C4-2B (cell line): Measurements from ENCODE around the gene TUBGCP6.

ENCODE experiments used
- H3K27ac ChIP-seq: fragments of 450-650 bp; 2 replicates; pipeline ENCODE4 v1.5.1; 2017
- ZFX ChIP-seq: fragments of 450-650 bp; IDR thresholded peaks from 2 replicates; pipeline ENCODE4 v1.6.1; 2017
- TF ChIP-seq, protein P1 (sequence below): fragments of 450-650 bp; conservative IDR thresholded peaks from 2 replicates; pipeline ENCODE4 v1.5.1; 2017; ENCODE audit warnings: mild to moderate bottlenecking

The TUBGCP6 gene

GRCh38 chr22:50272044-50272802 is 27.4 kb upstream of the TUBGCP6 start:
- no peak overlapping the region; the same call in 1 of the 2 replicates for H3K27ac ChIP-seq
- TF ChIP-seq, protein P1, sequence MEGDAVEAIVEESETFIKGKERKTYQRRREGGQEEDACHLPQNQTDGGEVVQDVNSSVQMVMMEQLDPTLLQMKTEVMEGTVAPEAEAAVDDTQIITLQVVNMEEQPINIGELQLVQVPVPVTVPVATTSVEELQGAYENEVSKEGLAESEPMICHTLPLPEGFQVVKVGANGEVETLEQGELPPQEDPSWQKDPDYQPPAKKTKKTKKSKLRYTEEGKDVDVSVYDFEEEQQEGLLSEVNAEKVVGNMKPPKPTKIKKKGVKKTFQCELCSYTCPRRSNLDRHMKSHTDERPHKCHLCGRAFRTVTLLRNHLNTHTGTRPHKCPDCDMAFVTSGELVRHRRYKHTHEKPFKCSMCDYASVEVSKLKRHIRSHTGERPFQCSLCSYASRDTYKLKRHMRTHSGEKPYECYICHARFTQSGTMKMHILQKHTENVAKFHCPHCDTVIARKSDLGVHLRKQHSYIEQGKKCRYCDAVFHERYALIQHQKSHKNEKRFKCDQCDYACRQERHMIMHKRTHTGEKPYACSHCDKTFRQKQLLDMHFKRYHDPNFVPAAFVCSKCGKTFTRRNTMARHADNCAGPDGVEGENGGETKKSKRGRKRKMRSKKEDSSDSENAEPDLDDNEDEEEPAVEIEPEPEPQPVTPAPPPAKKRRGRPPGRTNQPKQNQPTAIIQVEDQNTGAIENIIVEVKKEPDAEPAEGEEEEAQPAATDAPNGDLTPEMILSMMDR, result no peak
- no peak for TF ChIP-seq ZFX

DNA sequence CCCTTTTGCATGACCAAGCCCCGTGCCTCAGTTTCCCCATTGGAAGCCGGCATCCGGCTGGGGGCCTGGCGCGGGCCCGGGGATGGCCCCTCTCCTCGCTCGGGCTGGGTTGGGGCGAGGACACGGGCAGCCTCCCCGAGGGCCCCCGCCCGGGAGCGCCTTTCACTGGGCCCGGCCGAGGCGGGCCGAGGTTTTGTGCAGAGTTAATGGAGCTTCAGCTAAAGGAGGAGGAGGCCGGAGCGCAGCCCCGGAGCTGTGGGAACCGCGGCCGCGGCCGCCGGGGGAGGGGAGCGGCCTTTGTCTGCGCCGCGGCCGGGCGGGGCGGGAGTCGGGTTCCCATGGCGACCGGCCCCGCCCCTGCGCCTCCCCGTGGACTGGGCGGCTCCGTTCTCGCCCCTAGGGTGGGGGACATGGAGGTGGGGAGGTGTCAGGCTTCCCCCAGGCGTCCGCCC is 26.7 kb upstream of the TUBGCP6 start:
- peak overlapping the region; percentile 67; the same call in 1 of the 2 replicates for H3K27ac ChIP-seq

GRCh38 chr22:50270666-50271394 is 26.0 kb upstream of the TUBGCP6 start:
- no peak for TF ChIP-seq ZFX
- TF ChIP-seq, protein P1, result no peak
- H3K27ac ChIP-seq, result peak overlapping the region; percentile 67

More for the DNA sequence above, 26.7 kb upstream of the TUBGCP6 start:
- TF ChIP-seq, protein P1, result peak; percentile 20
- no peak for TF ChIP-seq ZFX

DNA sequence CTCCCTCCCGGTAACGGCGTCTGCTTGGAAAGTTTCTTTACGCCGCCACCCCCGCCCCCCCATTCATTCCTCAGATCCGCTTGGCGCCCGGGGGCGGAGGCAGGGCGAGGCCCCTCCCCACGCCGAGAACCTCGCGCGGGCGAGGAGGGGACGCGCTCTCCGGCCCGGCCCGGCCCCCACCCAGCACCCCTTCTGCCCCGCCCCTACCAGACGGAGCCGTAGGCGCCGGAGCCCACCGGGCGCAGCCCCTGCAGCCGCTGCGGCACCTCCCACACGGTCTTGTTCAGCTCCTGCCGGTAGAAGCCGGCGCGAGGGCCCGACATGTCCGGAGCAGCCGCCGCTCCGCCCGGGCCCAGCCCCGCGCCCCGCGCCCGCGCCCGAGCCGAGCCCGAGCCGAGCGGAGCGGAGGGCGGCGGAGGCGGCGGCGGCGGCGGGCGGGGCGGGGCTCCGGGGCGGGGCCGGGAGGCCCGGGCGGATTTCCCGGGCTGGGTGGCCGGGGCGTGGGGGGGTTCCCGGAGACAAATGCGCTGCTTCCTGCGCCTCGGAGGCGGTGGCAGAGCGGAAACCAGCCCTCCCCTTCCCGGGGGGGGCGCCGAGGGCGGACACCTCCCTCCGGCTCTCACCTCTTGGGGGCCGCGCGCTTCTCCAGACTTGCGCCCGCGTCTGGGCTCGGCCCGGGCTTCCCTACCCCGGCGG is 25.3 kb upstream of the TUBGCP6 start, which contains the start of gene MAPK11:
Gene MAPK11, minus strand, starts transcription at position 411 of the 696 bp plus-strand sequence. Its CDS starts 88 bp downstream, at position 323.
- H3K27ac ChIP-seq, result peak within 1 kb of the TSS; percentile 67
- no peak for TF ChIP-seq ZFX
- TF ChIP-seq, protein P1, result no peak

DNA sequence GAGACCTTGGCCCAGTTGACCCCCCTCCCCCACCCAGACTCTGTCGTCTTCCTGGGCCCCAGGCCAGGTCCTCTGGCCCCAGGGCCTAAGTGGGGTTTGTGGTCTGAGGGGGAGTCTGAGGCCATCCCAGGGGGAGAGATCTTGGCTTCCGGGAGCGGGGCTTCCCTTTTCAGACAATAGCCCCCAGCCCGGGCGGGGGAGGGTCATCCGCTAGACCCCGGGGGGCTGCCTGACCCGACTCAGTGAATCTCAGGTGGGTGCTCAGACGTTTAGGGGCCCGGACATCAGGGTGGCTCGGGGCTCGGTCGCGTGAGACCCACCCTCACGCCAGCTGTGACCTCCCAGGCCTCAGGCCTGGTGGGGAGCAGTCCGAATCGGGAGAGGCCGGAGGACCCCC is 24.7 kb upstream of the TUBGCP6 start:
- TF ChIP-seq, protein P1, result no peak
- no peak for TF ChIP-seq ZFX
- peak overlapping the region; percentile 67 for H3K27ac ChIP-seq

GRCh38 chr22:50268655-50269113 is 23.9 kb upstream of the TUBGCP6 start:
- TF ChIP-seq ZFX, result no peak
- TF ChIP-seq, protein P1, result no peak
- peak overlapping the region; percentile 67 for H3K27ac ChIP-seq
